SU-DHL-6 (cell line): ENCODE measurements around the gene TGM2.

ENCODE experiments used
- CTCF ChIP-seq: fragments of 200-600 bp; sonication (generic); IDR thresholded peaks from one replicate; pipeline ENCODE4 v1.5.1; 2017; ENCODE audit warnings: antibody characterized with exemption, mild to moderate bottlenecking, low read length, moderate library complexity; ENCODE audit not compliant: insufficient read depth, poor library complexity, severe bottlenecking
- EZH2phosphoT487 ChIP-seq: fragments of 200-600 bp; sonication (generic), shearing (Covaris generic); conservative IDR thresholded peaks from 2 replicates; pipeline ENCODE4 v1.6.1; 2018; ENCODE audit warnings: mild to moderate bottlenecking, antibody characterized with exemption, low read length, moderate library complexity, mixed read lengths

GRCh38 chr20:38208088-38208487 lies 43.0 kb upstream of the TGM2 start:
- TF ChIP-seq CTCF (no peak), EZH2phosphoT487 (no peak)
